Measurements from ENCODE around the gene ENOX1.

GRCh38 chr13:43760257-43760656 lies 26.5 kb downstream of the ENOX1 start:
- TF ChIP-seq CTCF (IDR thresholded peaks at IDR 0.05) (no peak), POLR2A (IDR thresholded peaks at IDR 0.05) (no peak)

All from testis (tissue), 2 donors.